GM12878 (cell line): ENCODE measurements around the gene OR10H1. TPM values are rescaled to one million over a fixed set of nuclear protein-coding genes. Genes with fewer than 3 reads are reported as not detected.
A peak's percentile ranks its signal among the peaks of the same experiment; 100 is the strongest.

ENCODE experiments used
- ATAC-seq: fragments of 200-7000 bp; cut with Tn5 transposase; 3 replicates; pipeline ENCODE4 v1.9.1; 2020; ENCODE audit warnings: mild to moderate bottlenecking, moderate library complexity
- BruUV-seq: library from RNA; stranded (reverse); fragments of 400-500 nt; replicated peaks from 2 replicates; lab custom pipeline; 2021; lab: Mats Ljungman, UMichigan
- CTCF ChIA-PET: fragments of 300-600 bp; sonication (Branson Sonifier 250); formaldehyde crosslinking; extraction: SDS; loops from one replicate; lab custom pipeline; 2021; ENCODE audit warnings: inconsistent platforms; lab: Yijun Ruan, JAX
- POLR2A ChIA-PET: fragments of 350-600 bp; formaldehyde crosslinking; extraction: SDS; loops from one replicate; lab custom pipeline; 2021; ENCODE audit warnings: inconsistent platforms; lab: Charles Lee
- RAD21 ChIA-PET: fragments of 300-600 bp; sonication (Branson Sonifier 250); formaldehyde crosslinking; loops from one replicate; lab custom pipeline; 2023; ENCODE audit warnings: antibody characterized with exemption; ENCODE audit not compliant: unreplicated experiment; lab: Charles Lee
- SMC1A ChIA-PET: fragments of 300-600 bp; sonication (Branson Sonifier 250); formaldehyde crosslinking; loops from one replicate; lab custom pipeline; 2023; ENCODE audit not compliant: unreplicated experiment, uncharacterized antibody; lab: Charles Lee
- DNase-seq: peaks from one replicate; pipeline ENCODE4 v3.0.0-alpha.2; 2011; ENCODE audit warnings: low read depth, low spot score
- FAIRE-seq: peaks from 3 replicates; lab custom pipeline; 2011; peaks lifted over from hg19 to GRCh38; lab: Jason Lieb, UNC
- H2AFZ ChIP-seq: 2 replicates; pipeline ENCODE4 v1.6.0; 2011; ENCODE audit warnings: low read depth, low read length, control low read depth; ENCODE audit not compliant: control insufficient read depth
- H3K27ac ChIP-seq: 2 replicates; pipeline ENCODE4 v1.5.1; 2011; ENCODE audit warnings: control low read depth; ENCODE audit not compliant: control insufficient read depth, insufficient read depth
- H3K27me3 ChIP-seq, 2 experiments: replicated peaks in 1 of 2; 2 replicates each; pipeline versions ENCODE4 v1.6.0 to v1.6.1; 2011; ENCODE audit warnings: low read length in 1 of 2; ENCODE audit not compliant: control insufficient read depth in 2 of 2, insufficient read depth in 2 of 2
- H3K36me3 ChIP-seq, 2 experiments: 2 replicates each; pipeline ENCODE4 v1.5.1; 2011; ENCODE audit warnings: low read length in 1 of 2; ENCODE audit not compliant: control insufficient read depth in 2 of 2, insufficient read depth in 2 of 2
- H3K4me1 ChIP-seq: 2 replicates; pipeline ENCODE4 v1.6.1; 2011; ENCODE audit warnings: mild to moderate bottlenecking, low read length, moderate library complexity, mixed read lengths; ENCODE audit not compliant: control insufficient read depth, insufficient read depth
- H3K4me2 ChIP-seq: 2 replicates; pipeline ENCODE4 v1.6.0; 2011; ENCODE audit warnings: control low read depth; ENCODE audit not compliant: control insufficient read depth, insufficient read depth
- H3K4me3 ChIP-seq: fragments of 200-600 bp; sonication (generic); 2 replicates; pipeline ENCODE4 v1.5.1; 2016
- H3K79me2 ChIP-seq: 2 replicates; pipeline ENCODE4 v1.6.0; 2011; ENCODE audit warnings: low read length; ENCODE audit not compliant: control insufficient read depth, insufficient read depth
- H3K9ac ChIP-seq: 2 replicates; pipeline ENCODE4 v1.8.0; 2011; ENCODE audit warnings: low read length, control low read depth, mixed read lengths; ENCODE audit not compliant: control insufficient read depth, insufficient read depth
- H3K9me3 ChIP-seq: replicated peaks from 3 replicates; pipeline ENCODE4 v1.5.1; 2011; ENCODE audit warnings: mild to moderate bottlenecking, low read length; ENCODE audit not compliant: control insufficient read depth, insufficient read depth
- H4K20me1 ChIP-seq: 2 replicates; pipeline ENCODE4 v1.6.0; 2011; ENCODE audit not compliant: control insufficient read depth, insufficient read depth
- FOXM1 ChIP-seq: IDR thresholded peaks from 2 replicates; pipeline ENCODE4 v1.6.1; 2012; ENCODE audit warnings: low read depth, mild to moderate bottlenecking, inconsistent platforms, low read length, moderate library complexity
- MXI1 ChIP-seq: fragments of 150-350 bp; IDR thresholded peaks from 2 replicates; pipeline ENCODE4 v1.6.1; 2011; ENCODE audit warnings: low read depth, mild to moderate bottlenecking, inconsistent platforms, low read length, improper control_type of control experiment
- RELA ChIP-seq: fragments of 450-650 bp; IDR thresholded peaks from 2 replicates; pipeline ENCODE4 v1.8.0; 2014; ENCODE audit warnings: borderline replicate concordance; ENCODE audit not compliant: partially characterized antibody
- WGBS: methylation state at CpG from one replicate; pipeline ENCODE4 v1.1.6; 2016; ENCODE audit warnings: low lambda C conversion rate; ENCODE audit not compliant: insufficient replicate concordance, insufficient coverage; ENCODE audit errors: missing lambda C conversion rate; 5-methylcytosine and 5-hydroxymethylcytosine counted together
- in situ Hi-C: fragments of 300-500 bp; cut with MboI; formaldehyde crosslinking; loops from 9 replicates; pipeline ENCODE4 v1.14.3; 2018; ENCODE audit warnings: mixed read lengths
- intact Hi-C: fragments of 100-400 bp; cut with micrococcal nuclease; formaldehyde crosslinking; loops from one replicate; pipeline ENCODE4 v1.14.2; 2022; ENCODE audit not compliant: unreplicated experiment
- polyA plus RNA-seq, 11 experiments: library from polyadenylated mRNA; depleted of rRNA in 4 of 11; unstranded in 6 of 11; stranded (reverse) in 5 of 11; fragments of >200 nt; fragmentation: Nextera tagmentation in 4 of 11; fragmentation: Illumina TruSeq in 1 of 11; extraction: Ambion mirVana in 4 of 11; extraction: Trizol in 1 of 11; gene quantifications; 1 replicate in 1 of 11; 2 replicates in 10 of 11; pipeline versions ENCODE4 v1.2.1 to v1.2.3, GENCODE V29; 2011 to 2016; ENCODE audit warnings: inconsistent platforms in 2 of 11, missing spikeins in 2 of 11, low read depth in 1 of 11
- total RNA-seq, 4 experiments: library from RNA; depleted of rRNA in 3 of 4; stranded (reverse); fragments of >200 nt in 3 of 4; fragmentation: Illumina TruSeq in 1 of 4; extraction: Trizol in 1 of 4; gene quantifications; 2 replicates each; pipeline versions ENCODE4 v1.2.1 to v1.2.3, GENCODE V29; 2013 to 2021
- TF ChIP-seq, protein P1 (sequence below): IDR thresholded peaks from 2 replicates; pipeline ENCODE4 v1.6.1; 2012; ENCODE audit warnings: improper control_type of control experiment, low read depth, low read length; ENCODE audit not compliant: insufficient replicate concordance

Gene OR10H1
- total and polyA plus RNA-seq, 10 of the 15 experiments (the other 5 are each of a cell fraction or from before 2014, with no cell fraction given): not detected

DNA sequence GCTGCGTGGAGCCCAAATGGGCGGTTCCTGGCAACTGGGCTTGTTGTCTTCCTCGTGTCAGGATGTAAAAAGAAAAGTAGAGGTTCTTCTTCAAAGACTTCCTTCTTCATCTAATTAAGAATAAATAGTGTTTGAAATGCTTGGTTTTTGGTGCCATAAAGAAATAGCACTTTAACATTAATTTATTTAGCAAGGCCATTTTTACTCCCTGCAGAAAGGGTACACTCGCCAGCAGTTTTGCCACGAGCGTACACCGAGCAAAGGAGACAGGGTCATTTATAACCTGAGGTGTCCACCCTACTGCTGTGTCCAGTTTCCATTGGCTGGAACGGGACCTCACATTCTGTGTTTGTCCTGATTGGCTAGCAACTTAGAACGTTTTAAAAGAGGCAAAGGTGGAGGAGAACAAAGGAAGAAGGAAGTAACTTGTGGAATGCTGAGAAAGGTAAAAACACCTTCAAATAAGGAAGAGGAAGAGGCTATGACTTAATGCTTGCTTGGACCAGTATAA is 21.8 kb upstream of the OR10H1 start:
- Histone ChIP-seq H3K4me2 (peak overlapping the region; percentile 92), H3K9ac (peak overlapping the region; percentile 84)
- RAD21 ChIA-PET: no interaction called here
- 0 out of 2 replicates have a peak, but pooled peaks have one; percentile 20 for TF ChIP-seq FOXM1
- 0 out of 2 replicates have a peak, but pooled peaks have one; percentile 49 for TF ChIP-seq MXI1
- TF ChIP-seq RELA: no peak
- TF ChIP-seq, protein P1, sequence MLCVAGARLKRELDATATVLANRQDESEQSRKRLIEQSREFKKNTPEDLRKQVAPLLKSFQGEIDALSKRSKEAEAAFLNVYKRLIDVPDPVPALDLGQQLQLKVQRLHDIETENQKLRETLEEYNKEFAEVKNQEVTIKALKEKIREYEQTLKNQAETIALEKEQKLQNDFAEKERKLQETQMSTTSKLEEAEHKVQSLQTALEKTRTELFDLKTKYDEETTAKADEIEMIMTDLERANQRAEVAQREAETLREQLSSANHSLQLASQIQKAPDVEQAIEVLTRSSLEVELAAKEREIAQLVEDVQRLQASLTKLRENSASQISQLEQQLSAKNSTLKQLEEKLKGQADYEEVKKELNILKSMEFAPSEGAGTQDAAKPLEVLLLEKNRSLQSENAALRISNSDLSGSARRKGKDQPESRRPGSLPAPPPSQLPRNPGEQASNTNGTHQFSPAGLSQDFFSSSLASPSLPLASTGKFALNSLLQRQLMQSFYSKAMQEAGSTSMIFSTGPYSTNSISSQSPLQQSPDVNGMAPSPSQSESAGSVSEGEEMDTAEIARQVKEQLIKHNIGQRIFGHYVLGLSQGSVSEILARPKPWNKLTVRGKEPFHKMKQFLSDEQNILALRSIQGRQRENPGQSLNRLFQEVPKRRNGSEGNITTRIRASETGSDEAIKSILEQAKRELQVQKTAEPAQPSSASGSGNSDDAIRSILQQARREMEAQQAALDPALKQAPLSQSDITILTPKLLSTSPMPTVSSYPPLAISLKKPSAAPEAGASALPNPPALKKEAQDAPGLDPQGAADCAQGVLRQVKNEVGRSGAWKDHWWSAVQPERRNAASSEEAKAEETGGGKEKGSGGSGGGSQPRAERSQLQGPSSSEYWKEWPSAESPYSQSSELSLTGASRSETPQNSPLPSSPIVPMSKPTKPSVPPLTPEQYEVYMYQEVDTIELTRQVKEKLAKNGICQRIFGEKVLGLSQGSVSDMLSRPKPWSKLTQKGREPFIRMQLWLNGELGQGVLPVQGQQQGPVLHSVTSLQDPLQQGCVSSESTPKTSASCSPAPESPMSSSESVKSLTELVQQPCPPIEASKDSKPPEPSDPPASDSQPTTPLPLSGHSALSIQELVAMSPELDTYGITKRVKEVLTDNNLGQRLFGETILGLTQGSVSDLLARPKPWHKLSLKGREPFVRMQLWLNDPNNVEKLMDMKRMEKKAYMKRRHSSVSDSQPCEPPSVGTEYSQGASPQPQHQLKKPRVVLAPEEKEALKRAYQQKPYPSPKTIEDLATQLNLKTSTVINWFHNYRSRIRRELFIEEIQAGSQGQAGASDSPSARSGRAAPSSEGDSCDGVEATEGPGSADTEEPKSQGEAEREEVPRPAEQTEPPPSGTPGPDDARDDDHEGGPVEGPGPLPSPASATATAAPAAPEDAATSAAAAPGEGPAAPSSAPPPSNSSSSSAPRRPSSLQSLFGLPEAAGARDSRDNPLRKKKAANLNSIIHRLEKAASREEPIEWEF: no peak
- TF ChIP-seq, all 136 proteins: peak for 2
- Histone ChIP-seq H3K36me3 (no peaks in the 10 kb centered on the region), H4K20me1 (no peaks in the 10 kb centered on the region), H3K79me2 (no peaks in the 10 kb centered on the region), H3K27ac (peak overlapping the region; percentile 88), H2AFZ (peak overlapping the region; percentile 15), H3K9me3 (no peaks in the 10 kb centered on the region; the same call in 2 of the 3 replicates), H3K4me1 (no peaks in the 10 kb centered on the region), H3K4me3 (peak overlapping the region; percentile 67; the same call in 1 of the 2 replicates), H3K27me3 (no peaks in the 10 kb centered on the region)
- intact Hi-C loops (no loop called here), in situ Hi-C loops (no loop called here)
- no peak for DNase-seq
- BruUV-seq: no TSS peak
- ChIA-PET SMC1A (interaction anchor here (1.5 kb wide), 1 partner anchor 348 kb away, joined by 5 read pairs; the partner anchor contains the start of gene FAM32A), CTCF (no interaction called here), POLR2A (no interaction called here)
- 0% methylated on average over 9 of the region's 9 CpGs for WGBS
- peak; percentile 6; the same call in 1 of the 3 replicates for ATAC-seq
- FAIRE-seq: no peak
